ENCODE results near the gene SUMO1.

DNA sequence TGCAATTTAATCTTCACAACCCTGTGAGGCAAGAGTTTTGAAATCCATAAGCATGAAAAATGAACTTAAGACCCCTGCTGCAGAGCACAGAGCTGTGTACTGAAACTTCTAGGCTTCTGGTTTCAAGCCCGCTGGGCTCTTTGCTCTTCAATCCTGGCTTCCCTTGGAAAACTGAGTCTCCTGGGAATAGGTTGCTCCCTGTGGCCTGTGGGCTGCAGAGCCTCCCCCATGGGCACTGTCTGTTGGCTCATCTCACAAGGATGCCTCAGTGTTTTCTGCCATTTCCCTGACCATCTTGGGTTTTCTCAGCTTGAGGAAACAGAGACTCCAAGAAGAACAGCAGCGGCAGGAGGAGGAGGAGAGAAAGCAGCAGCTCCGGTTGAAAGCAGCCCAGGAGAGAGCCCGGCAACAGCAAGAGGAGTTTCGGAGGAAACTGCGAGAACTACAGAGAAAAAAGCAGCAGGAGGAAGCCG, 44.5 kb downstream of the SUMO1 start:
- no peak for TF ChIP-seq ESRRA (IDR thresholded peaks at IDR 0.05; ENCODE audit: borderline replicate concordance, low read depth)
- TF ChIP-seq, protein P1, sequence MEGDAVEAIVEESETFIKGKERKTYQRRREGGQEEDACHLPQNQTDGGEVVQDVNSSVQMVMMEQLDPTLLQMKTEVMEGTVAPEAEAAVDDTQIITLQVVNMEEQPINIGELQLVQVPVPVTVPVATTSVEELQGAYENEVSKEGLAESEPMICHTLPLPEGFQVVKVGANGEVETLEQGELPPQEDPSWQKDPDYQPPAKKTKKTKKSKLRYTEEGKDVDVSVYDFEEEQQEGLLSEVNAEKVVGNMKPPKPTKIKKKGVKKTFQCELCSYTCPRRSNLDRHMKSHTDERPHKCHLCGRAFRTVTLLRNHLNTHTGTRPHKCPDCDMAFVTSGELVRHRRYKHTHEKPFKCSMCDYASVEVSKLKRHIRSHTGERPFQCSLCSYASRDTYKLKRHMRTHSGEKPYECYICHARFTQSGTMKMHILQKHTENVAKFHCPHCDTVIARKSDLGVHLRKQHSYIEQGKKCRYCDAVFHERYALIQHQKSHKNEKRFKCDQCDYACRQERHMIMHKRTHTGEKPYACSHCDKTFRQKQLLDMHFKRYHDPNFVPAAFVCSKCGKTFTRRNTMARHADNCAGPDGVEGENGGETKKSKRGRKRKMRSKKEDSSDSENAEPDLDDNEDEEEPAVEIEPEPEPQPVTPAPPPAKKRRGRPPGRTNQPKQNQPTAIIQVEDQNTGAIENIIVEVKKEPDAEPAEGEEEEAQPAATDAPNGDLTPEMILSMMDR (IDR thresholded peaks at IDR 0.05 in 2 of 3, conservative IDR thresholded peaks at IDR 0.05 in 1 of 3; ENCODE audit: insufficient read depth in 2 of 3, low read depth in 1 of 3, low read length in 3 of 3) = no peak
- TF ChIP-seq PHB (CRISPR knock-in tag; IDR thresholded peaks at IDR 0.05) = no peak
- no peak for TF ChIP-seq STAT5B (CRISPR knock-in tag; IDR thresholded peaks at IDR 0.05)
- TF ChIP-seq, protein P2, sequence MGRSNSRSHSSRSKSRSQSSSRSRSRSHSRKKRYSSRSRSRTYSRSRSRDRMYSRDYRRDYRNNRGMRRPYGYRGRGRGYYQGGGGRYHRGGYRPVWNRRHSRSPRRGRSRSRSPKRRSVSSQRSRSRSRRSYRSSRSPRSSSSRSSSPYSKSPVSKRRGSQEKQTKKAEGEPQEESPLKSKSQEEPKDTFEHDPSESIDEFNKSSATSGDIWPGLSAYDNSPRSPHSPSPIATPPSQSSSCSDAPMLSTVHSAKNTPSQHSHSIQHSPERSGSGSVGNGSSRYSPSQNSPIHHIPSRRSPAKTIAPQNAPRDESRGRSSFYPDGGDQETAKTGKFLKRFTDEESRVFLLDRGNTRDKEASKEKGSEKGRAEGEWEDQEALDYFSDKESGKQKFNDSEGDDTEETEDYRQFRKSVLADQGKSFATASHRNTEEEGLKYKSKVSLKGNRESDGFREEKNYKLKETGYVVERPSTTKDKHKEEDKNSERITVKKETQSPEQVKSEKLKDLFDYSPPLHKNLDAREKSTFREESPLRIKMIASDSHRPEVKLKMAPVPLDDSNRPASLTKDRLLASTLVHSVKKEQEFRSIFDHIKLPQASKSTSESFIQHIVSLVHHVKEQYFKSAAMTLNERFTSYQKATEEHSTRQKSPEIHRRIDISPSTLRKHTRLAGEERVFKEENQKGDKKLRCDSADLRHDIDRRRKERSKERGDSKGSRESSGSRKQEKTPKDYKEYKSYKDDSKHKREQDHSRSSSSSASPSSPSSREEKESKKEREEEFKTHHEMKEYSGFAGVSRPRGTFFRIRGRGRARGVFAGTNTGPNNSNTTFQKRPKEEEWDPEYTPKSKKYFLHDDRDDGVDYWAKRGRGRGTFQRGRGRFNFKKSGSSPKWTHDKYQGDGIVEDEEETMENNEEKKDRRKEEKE (IDR thresholded peaks at IDR 0.05; ENCODE audit: borderline replicate concordance in 1 of 2, control insufficient read depth in 1 of 2, low read depth in 2 of 2, low read length in 1 of 2) = no peak
- no peak for TF ChIP-seq EP300 (IDR thresholded peaks at IDR 0.05; ENCODE audit: low read length)
- TF ChIP-seq BHLHE40 (IDR thresholded peaks at IDR 0.05; ENCODE audit: low read length) = no peak
- no peak for TF ChIP-seq DMBX1 (CRISPR knock-in tag; IDR thresholded peaks at IDR 0.05; ENCODE audit: borderline replicate concordance)
- TF ChIP-seq, protein P3, sequence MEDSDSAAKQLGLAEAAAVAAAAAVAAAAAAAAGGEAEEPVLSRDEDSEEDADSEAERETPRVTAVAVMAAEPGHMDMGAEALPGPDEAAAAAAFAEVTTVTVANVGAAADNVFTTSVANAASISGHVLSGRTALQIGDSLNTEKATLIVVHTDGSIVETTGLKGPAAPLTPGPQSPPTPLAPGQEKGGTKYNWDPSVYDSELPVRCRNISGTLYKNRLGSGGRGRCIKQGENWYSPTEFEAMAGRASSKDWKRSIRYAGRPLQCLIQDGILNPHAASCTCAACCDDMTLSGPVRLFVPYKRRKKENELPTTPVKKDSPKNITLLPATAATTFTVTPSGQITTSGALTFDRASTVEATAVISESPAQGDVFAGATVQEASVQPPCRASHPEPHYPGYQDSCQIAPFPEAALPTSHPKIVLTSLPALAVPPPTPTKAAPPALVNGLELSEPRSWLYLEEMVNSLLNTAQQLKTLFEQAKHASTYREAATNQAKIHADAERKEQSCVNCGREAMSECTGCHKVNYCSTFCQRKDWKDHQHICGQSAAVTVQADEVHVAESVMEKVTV (CRISPR knock-in tag; IDR thresholded peaks at IDR 0.05) = no peak

Measured in K562 (cell line).